Measurements from ENCODE around the gene COL28A1. TPM values are rescaled to one million over a fixed set of nuclear protein-coding genes. Genes with fewer than 3 reads are reported as not detected.

The COL28A1 gene
- total RNA-seq, 1 donor from 2014 or later, result 1.1 TPM

- no peak for DNase-seq (ENCODE audit: extremely low spot score, unreplicated experiment)
- no peaks in the 10 kb centered on the region for H3K4me1 Mint-ChIP-seq (ENCODE audit: unreplicated experiment)
- TF ChIP-seq CTCF (IDR thresholded peaks at IDR 0.05), result no peak
- peaks cover 12% of the 10 kb centered on the region for H3K9me3 Mint-ChIP-seq (ENCODE audit: unreplicated experiment)
- peaks cover 10% of the 10 kb centered on the region for H3K27me3 Mint-ChIP-seq (ENCODE audit: unreplicated experiment)
- no peak overlapping the region for H3K27ac Mint-ChIP-seq (ENCODE audit: unreplicated experiment)
- H3K4me3 Mint-ChIP-seq (ENCODE audit: unreplicated experiment), result no peak overlapping the region
- no peaks in the 10 kb centered on the region for H3K36me3 Mint-ChIP-seq (ENCODE audit: unreplicated experiment)
Measured at GRCh38 chr7:7385421-7385820, 150.3 kb downstream of the COL28A1 start.

GRCh38 chr7:7384228-7384627 lies 151.4 kb downstream of the COL28A1 start:
- no peak overlapping the region for H3K27ac Mint-ChIP-seq (ENCODE audit: unreplicated experiment)
- TF ChIP-seq CTCF (IDR thresholded peaks at IDR 0.05), result no peak
- no peak for DNase-seq (ENCODE audit: extremely low spot score, unreplicated experiment)
- no peak overlapping the region for H3K4me3 Mint-ChIP-seq (ENCODE audit: unreplicated experiment)
- H3K9me3 Mint-ChIP-seq (ENCODE audit: unreplicated experiment), result peaks cover 5% of the 10 kb centered on the region
- peaks cover 7% of the 10 kb centered on the region for H3K27me3 Mint-ChIP-seq (ENCODE audit: unreplicated experiment)
- H3K4me1 Mint-ChIP-seq (ENCODE audit: unreplicated experiment), result no peaks in the 10 kb centered on the region
- no peaks in the 10 kb centered on the region for H3K36me3 Mint-ChIP-seq (ENCODE audit: unreplicated experiment)

- H3K27ac Mint-ChIP-seq (ENCODE audit: unreplicated experiment), result no peak overlapping the region
- peaks cover 3% of the 10 kb centered on the region for H3K27me3 Mint-ChIP-seq (ENCODE audit: unreplicated experiment)
- no peaks in the 10 kb centered on the region for H3K4me1 Mint-ChIP-seq (ENCODE audit: unreplicated experiment)
- no peaks in the 10 kb centered on the region for H3K36me3 Mint-ChIP-seq (ENCODE audit: unreplicated experiment)
- no peak for DNase-seq (ENCODE audit: extremely low spot score, unreplicated experiment)
- no peak overlapping the region for H3K4me3 Mint-ChIP-seq (ENCODE audit: unreplicated experiment)
- TF ChIP-seq CTCF (IDR thresholded peaks at IDR 0.05), result no peak
- no peaks in the 10 kb centered on the region for H3K9me3 Mint-ChIP-seq (ENCODE audit: unreplicated experiment)
Measured at GRCh38 chr7:7375538-7375937, 160.1 kb downstream of the COL28A1 start.

- TF ChIP-seq CTCF (IDR thresholded peaks at IDR 0.05), result no peak
- H3K27me3 Mint-ChIP-seq (ENCODE audit: unreplicated experiment), result peaks cover 14% of the 10 kb centered on the region
- no peak overlapping the region for H3K27ac Mint-ChIP-seq (ENCODE audit: unreplicated experiment)
- H3K4me1 Mint-ChIP-seq (ENCODE audit: unreplicated experiment), result no peaks in the 10 kb centered on the region
- DNase-seq (ENCODE audit: extremely low spot score, unreplicated experiment), result no peak
- no peak overlapping the region for H3K4me3 Mint-ChIP-seq (ENCODE audit: unreplicated experiment)
- no peaks in the 10 kb centered on the region for H3K9me3 Mint-ChIP-seq (ENCODE audit: unreplicated experiment)
- H3K36me3 Mint-ChIP-seq (ENCODE audit: unreplicated experiment), result no peaks in the 10 kb centered on the region
Measured at GRCh38 chr7:7370076-7370475, 165.6 kb downstream of the COL28A1 start.

- H3K9me3 Mint-ChIP-seq (ENCODE audit: unreplicated experiment), result no peaks in the 10 kb centered on the region
- H3K27ac Mint-ChIP-seq (ENCODE audit: unreplicated experiment), result no peak overlapping the region
- no peaks in the 10 kb centered on the region for H3K36me3 Mint-ChIP-seq (ENCODE audit: unreplicated experiment)
- no peak for TF ChIP-seq CTCF (IDR thresholded peaks at IDR 0.05)
- no peak for DNase-seq (ENCODE audit: extremely low spot score, unreplicated experiment)
- H3K4me3 Mint-ChIP-seq (ENCODE audit: unreplicated experiment), result no peak overlapping the region
- no peaks in the 10 kb centered on the region for H3K4me1 Mint-ChIP-seq (ENCODE audit: unreplicated experiment)
- H3K27me3 Mint-ChIP-seq (ENCODE audit: unreplicated experiment), result peaks cover 22% of the 10 kb centered on the region
Measured at GRCh38 chr7:7369134-7369533, 166.5 kb downstream of the COL28A1 start.
